Measurements from ENCODE around the gene IFIT1B.

Gene IFIT1B

GRCh38 chr10:89414879-89415821 is 37.3 kb downstream of the IFIT1B start:
- peak overlapping the region; percentile 79 for H3K4me3 ChIP-seq (replicated peaks; ENCODE audit: low read depth, low read length)
- no peak for TF ChIP-seq CTCF (IDR thresholded peaks at IDR 0.05; ENCODE audit: low read depth, low read length, missing control alignments)
- no peak for DNase-seq (ENCODE audit: extremely low read depth, low read depth)

- DNase-seq (ENCODE audit: extremely low read depth, low read depth) = no peak
- no peak for TF ChIP-seq CTCF (IDR thresholded peaks at IDR 0.05; ENCODE audit: low read depth, low read length, missing control alignments)
- no peak overlapping the region for H3K4me3 ChIP-seq (replicated peaks; ENCODE audit: low read depth, low read length)
These were observed 38.6 kb downstream of the IFIT1B start for GRCh38 chr10:89416465-89416864.

DNA sequence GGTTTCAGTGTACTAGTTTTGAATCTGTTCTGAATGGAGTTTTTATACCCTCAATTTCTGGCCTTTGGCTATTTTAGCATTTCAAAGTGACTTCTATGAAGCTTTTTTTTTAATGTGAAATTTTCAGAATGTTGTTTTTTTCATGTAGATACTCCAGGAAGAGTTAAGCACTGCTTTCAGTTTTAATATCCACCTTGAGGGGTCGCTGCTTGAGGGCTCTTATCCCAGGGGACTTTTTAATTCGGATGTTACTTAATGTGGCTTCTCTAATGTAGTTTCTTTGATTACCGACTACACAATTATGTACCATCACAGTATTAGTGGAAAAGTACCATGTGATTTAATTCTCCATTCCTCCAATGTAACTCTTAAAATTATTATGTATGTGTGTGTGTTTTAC is 41.7 kb downstream of the IFIT1B start:
- no peak for DNase-seq (ENCODE audit: extremely low read depth, low read depth)
- peak; percentile 34 for TF ChIP-seq CTCF (IDR thresholded peaks at IDR 0.05; ENCODE audit: low read depth, low read length, missing control alignments)
- H3K4me3 ChIP-seq (replicated peaks; ENCODE audit: low read depth, low read length) = no peak overlapping the region

DNA sequence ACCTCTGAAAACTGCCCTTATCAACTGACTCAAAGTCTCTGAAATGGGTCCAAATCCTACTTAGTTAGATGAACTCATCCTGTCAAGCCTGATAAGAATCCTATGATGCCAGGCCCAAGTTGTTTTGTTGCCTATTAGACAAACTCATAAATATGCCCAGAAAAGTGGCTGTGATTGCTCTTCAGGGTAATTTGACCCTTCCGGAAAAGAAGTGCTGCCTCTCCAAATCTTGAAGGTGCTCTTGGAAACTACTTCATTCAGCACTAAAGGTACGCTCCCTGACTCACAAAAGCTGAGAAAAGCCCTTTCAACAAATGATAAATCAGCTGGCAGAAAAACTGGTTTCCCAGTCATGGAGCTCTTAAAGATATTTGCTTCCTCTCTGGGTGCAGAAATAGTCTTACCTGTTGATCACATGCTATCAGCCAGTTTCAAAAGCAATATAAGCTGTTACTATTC is 43.2 kb downstream of the IFIT1B start:
- no peak for TF ChIP-seq CTCF (IDR thresholded peaks at IDR 0.05; ENCODE audit: low read depth, low read length, missing control alignments)
- H3K4me3 ChIP-seq (replicated peaks; ENCODE audit: low read depth, low read length) = no peak overlapping the region
- DNase-seq (ENCODE audit: extremely low read depth, low read depth) = no peak

DNA sequence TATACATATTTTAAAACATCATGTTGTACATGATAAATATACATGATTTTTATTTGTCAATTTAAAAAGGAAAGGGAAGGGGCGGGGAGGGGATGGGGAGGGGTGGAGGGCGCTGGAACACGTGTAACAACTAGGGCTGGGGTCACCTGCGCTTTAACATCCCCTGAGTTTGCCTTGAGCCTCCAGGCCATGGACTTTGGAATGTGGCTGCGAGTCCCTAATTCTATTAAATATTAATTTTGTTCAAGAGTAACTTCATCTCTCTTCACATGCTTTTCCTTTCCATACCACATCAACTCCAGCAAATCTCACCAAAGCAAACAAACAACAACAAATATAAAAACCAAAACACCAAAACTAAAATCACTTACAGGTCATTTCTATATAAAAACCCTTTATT is 47.1 kb downstream of the IFIT1B start:
- no peak for TF ChIP-seq CTCF (IDR thresholded peaks at IDR 0.05; ENCODE audit: low read depth, low read length, missing control alignments)
- no peak for DNase-seq (ENCODE audit: extremely low read depth, low read depth)
- H3K4me3 ChIP-seq (replicated peaks; ENCODE audit: low read depth, low read length) = no peak overlapping the region

GRCh38 chr10:89426230-89426868 is 48.5 kb downstream of the IFIT1B start:
- H3K4me3 ChIP-seq (replicated peaks; ENCODE audit: low read depth, low read length) = no peak overlapping the region
- TF ChIP-seq CTCF (IDR thresholded peaks at IDR 0.05; ENCODE audit: low read depth, low read length, missing control alignments) = peak; percentile 68
- DNase-seq (ENCODE audit: extremely low read depth, low read depth) = no peak
